ENCODE measurements around the gene SLC26A3.

Gene SLC26A3

GRCh38 chr7:107773027-107773426 is 30.0 kb downstream of the SLC26A3 start:
- no peak for TF ChIP-seq CTCF (conservative IDR thresholded peaks at IDR 0.05; ENCODE audit: low read depth)
- POLR2A ChIA-PET (ENCODE audit: low non-redundant PET): no interaction called here
- no peak overlapping the region for H3K27ac ChIP-seq
- DNase-seq (ENCODE audit: low spot score): no peak
- CTCF ChIA-PET: interaction anchor here (0.8 kb wide), 1 partner anchor 106 kb away, joined by 3 read pairs; no protein-coding TSS in a partner anchor

GRCh38 chr7:107768263-107768662 is 34.8 kb downstream of the SLC26A3 start:
- no peak for TF ChIP-seq CTCF (conservative IDR thresholded peaks at IDR 0.05; ENCODE audit: low read depth)
- H3K27ac ChIP-seq: no peak overlapping the region
- CTCF ChIA-PET: no interaction called here
- POLR2A ChIA-PET (ENCODE audit: low non-redundant PET): no interaction called here
- no peak for DNase-seq (ENCODE audit: low spot score)

- no peak for DNase-seq (ENCODE audit: low spot score)
- no peak for TF ChIP-seq CTCF (conservative IDR thresholded peaks at IDR 0.05; ENCODE audit: low read depth)
- ChIA-PET CTCF (no interaction called here), POLR2A (ENCODE audit: low non-redundant PET) (no interaction called here)
- H3K27ac ChIP-seq: no peak overlapping the region
Observed at GRCh38 chr7:107767391-107767790, 35.6 kb downstream of the SLC26A3 start.

GRCh38 chr7:107758667-107759066 is 44.4 kb downstream of the SLC26A3 start:
- ChIA-PET CTCF (no interaction called here), POLR2A (ENCODE audit: low non-redundant PET) (no interaction called here)
- H3K27ac ChIP-seq: no peak overlapping the region
- no peak for TF ChIP-seq CTCF (conservative IDR thresholded peaks at IDR 0.05; ENCODE audit: low read depth)
- DNase-seq (ENCODE audit: low spot score): no peak

- no peak for TF ChIP-seq CTCF (conservative IDR thresholded peaks at IDR 0.05; ENCODE audit: low read depth)
- POLR2A ChIA-PET (ENCODE audit: low non-redundant PET): no interaction called here
- DNase-seq (ENCODE audit: low spot score): no peak
- CTCF ChIA-PET: no interaction called here
- H3K27ac ChIP-seq: no peak overlapping the region
Observed at GRCh38 chr7:107754642-107755041, 48.4 kb downstream of the SLC26A3 start.

GRCh38 chr7:107751113-107751512 is 51.9 kb downstream of the SLC26A3 start:
- no peak for DNase-seq (ENCODE audit: low spot score)
- ChIA-PET POLR2A (ENCODE audit: low non-redundant PET) (no interaction called here), CTCF (no interaction called here)
- no peak for TF ChIP-seq CTCF (conservative IDR thresholded peaks at IDR 0.05; ENCODE audit: low read depth)
- H3K27ac ChIP-seq: no peak overlapping the region

- CTCF ChIA-PET: no interaction called here
- no peak for DNase-seq (ENCODE audit: low spot score)
- TF ChIP-seq CTCF (conservative IDR thresholded peaks at IDR 0.05; ENCODE audit: low read depth): no peak
- no peak overlapping the region for H3K27ac ChIP-seq
- POLR2A ChIA-PET (ENCODE audit: low non-redundant PET): no interaction called here
Observed at GRCh38 chr7:107746006-107746405, 57.0 kb downstream of the SLC26A3 start.

Measured in RWPE1 (cell line).